Measurements from ENCODE around the gene OPN1SW.

Gene OPN1SW

GRCh38 chr7:128775744-128776474 lies at the start of gene OPN1SW:
Gene OPN1SW (minus strand): TSS chr7:128775794. CDS start chr7:128775781, 13 bp downstream.
- no peak for DNase-seq

GRCh38 chr7:128821724-128822123 lies 46.1 kb upstream of the OPN1SW start:
- no peak for DNase-seq

- DNase-seq: no peak
These were observed 43.1 kb upstream of the OPN1SW start for GRCh38 chr7:128818694-128819093.

- DNase-seq: no peak
These were observed 39.8 kb upstream of the OPN1SW start for GRCh38 chr7:128815289-128815942.

- DNase-seq: no peak
These were observed 38.9 kb upstream of the OPN1SW start for GRCh38 chr7:128814499-128814898.

GRCh38 chr7:128812514-128813168 lies 37.0 kb upstream of the OPN1SW start:
- DNase-seq: no peak

- no peak for DNase-seq
These were observed 36.2 kb upstream of the OPN1SW start for GRCh38 chr7:128811631-128812430.

- no peak for DNase-seq
These were observed 35.4 kb upstream of the OPN1SW start for GRCh38 chr7:128810997-128811396.

- no peak for DNase-seq
These were observed 34.9 kb upstream of the OPN1SW start for GRCh38 chr7:128810473-128810872.

GRCh38 chr7:128809363-128809762 lies 33.8 kb upstream of the OPN1SW start:
- DNase-seq: no peak

- no peak for DNase-seq
These were observed 31.6 kb upstream of the OPN1SW start for GRCh38 chr7:128807191-128807590.

GRCh38 chr7:128805225-128805624 lies 29.6 kb upstream of the OPN1SW start:
- DNase-seq: no peak

GRCh38 chr7:128804484-128804883 lies 28.9 kb upstream of the OPN1SW start:
- DNase-seq: no peak

GRCh38 chr7:128801667-128802418 lies 26.2 kb upstream of the OPN1SW start:
- DNase-seq: no peak

- DNase-seq: no peak
These were observed 25.4 kb upstream of the OPN1SW start for GRCh38 chr7:128801003-128801402.

- no peak for DNase-seq
These were observed 25.0 kb upstream of the OPN1SW start for GRCh38 chr7:128800567-128800966.

GRCh38 chr7:128799451-128799850 lies 23.9 kb upstream of the OPN1SW start:
- DNase-seq: no peak

GRCh38 chr7:128796327-128796726 lies 20.7 kb upstream of the OPN1SW start:
- DNase-seq: no peak

GRCh38 chr7:128795129-128795528 lies 19.5 kb upstream of the OPN1SW start:
- no peak for DNase-seq

GRCh38 chr7:128794436-128794835 lies 18.8 kb upstream of the OPN1SW start:
- DNase-seq: no peak

GRCh38 chr7:128794020-128794419 lies 18.4 kb upstream of the OPN1SW start:
- no peak for DNase-seq

- no peak for DNase-seq
These were observed 17.6 kb upstream of the OPN1SW start for GRCh38 chr7:128793181-128793547.

All from activated effector memory CD4-positive, alpha-beta T cell treated with Interleukin-2 at 50 U/mL for 16 hours (primary cell).